NCI-H1092 treated with DMSO at 0.1 percent for 48 hours (cell line): Measurements from ENCODE around the gene GRID1.
"Not testable (repeated sequence)": the region's sequence is repeated elsewhere in the genome, so short reads cannot be mapped to it uniquely, and the experiment has no call there.

Source experiments
- DNase-seq: peaks from one replicate; lab custom pipeline; 2025; lab: John Stamatoyannopoulos, UW

Gene GRID1

GRCh38 chr10:86083664-86084175 is 282.9 kb downstream of the GRID1 start:
- DNase-seq = no peak

- no peak for DNase-seq
Measured at GRCh38 chr10:86083206-86083605, 283.4 kb downstream of the GRID1 start.

- DNase-seq = no peak
Measured at GRCh38 chr10:86082556-86082955, 284.0 kb downstream of the GRID1 start.

- no peak for DNase-seq
Measured at GRCh38 chr10:86079088-86079487, 287.5 kb downstream of the GRID1 start.

- DNase-seq = no peak
Measured at GRCh38 chr10:86078639-86079035, 288.0 kb downstream of the GRID1 start.

- DNase-seq = no peak
Measured at GRCh38 chr10:86077871-86078638, 288.5 kb downstream of the GRID1 start.

GRCh38 chr10:86077271-86077670 is 289.3 kb downstream of the GRID1 start:
- DNase-seq = no peak

- not testable (repeated sequence) for DNase-seq
Measured at GRCh38 chr10:86076497-86076896, 290.1 kb downstream of the GRID1 start.

- DNase-seq = no peak
Measured at GRCh38 chr10:86075512-86075911, 291.1 kb downstream of the GRID1 start.

- DNase-seq = no peak
Measured at GRCh38 chr10:86074294-86074693, 292.3 kb downstream of the GRID1 start.

GRCh38 chr10:86073199-86073977 is 293.2 kb downstream of the GRID1 start:
- no peak for DNase-seq

GRCh38 chr10:86072413-86072812 is 294.2 kb downstream of the GRID1 start:
- DNase-seq = no peak

- DNase-seq = no peak
Measured at GRCh38 chr10:86071758-86072157, 294.8 kb downstream of the GRID1 start.

GRCh38 chr10:86071145-86071544 is 295.4 kb downstream of the GRID1 start:
- no peak for DNase-seq

GRCh38 chr10:86070278-86070677 is 296.3 kb downstream of the GRID1 start:
- DNase-seq = no peak

- no peak for DNase-seq
Measured at GRCh38 chr10:86068231-86069054, 298.2 kb downstream of the GRID1 start.

GRCh38 chr10:86067436-86068050 is 299.1 kb downstream of the GRID1 start:
- no peak for DNase-seq

GRCh38 chr10:86066696-86067095 is 299.9 kb downstream of the GRID1 start:
- DNase-seq = no peak

GRCh38 chr10:86065711-86066251 is 300.8 kb downstream of the GRID1 start:
- DNase-seq = no peak

- no peak for DNase-seq
Measured at GRCh38 chr10:86064931-86065662, 301.5 kb downstream of the GRID1 start.

- no peak for DNase-seq
Measured at GRCh38 chr10:86064219-86064618, 302.4 kb downstream of the GRID1 start.
